NT2/D1 (cell line): ENCODE data around the gene PRICKLE2.

Source experiments
- SUZ12 ChIP-seq: IDR thresholded peaks from 2 replicates; pipeline ENCODE4 v1.6.1; 2011; ENCODE audit not compliant: insufficient read length, insufficient read depth; ENCODE audit errors: extremely low read depth
- YY1 ChIP-seq: IDR thresholded peaks from 2 replicates; pipeline ENCODE4 v1.6.1; 2011; ENCODE audit not compliant: insufficient read length, insufficient read depth

DNA sequence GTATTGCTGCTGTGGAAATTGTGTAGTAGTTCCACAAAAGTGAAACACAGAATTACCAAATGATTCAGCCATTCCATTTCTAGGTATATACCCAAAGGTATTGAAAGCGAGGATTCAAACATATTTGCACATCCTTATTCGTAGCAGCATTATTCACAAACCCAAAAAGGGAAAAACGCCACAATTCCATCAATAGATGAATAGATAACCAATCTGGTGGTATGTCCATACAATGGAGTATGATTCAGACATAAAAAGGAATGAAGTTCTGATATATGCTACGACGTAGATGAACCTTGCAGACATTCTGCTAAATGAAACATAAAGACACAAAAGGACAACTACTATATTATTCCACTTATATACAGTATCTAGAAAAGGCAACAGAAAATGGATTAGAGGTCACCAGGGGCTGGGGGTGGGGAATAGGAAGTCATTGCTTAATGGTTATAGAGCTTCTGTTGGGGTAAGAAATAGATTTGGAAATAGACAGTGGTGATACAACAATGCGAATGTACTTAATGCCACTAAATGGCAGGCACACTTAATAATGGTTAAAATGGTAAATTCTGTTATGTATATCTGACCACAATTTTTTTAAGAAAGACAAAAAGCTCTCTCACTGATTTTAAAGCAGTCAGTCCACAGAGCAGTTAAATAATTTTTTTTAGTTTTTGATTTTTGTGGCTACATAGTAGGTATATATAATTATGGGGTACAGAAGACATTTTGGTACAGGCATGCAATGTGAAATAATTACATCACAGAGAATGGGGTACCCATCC, 150.2 kb downstream of the PRICKLE2 start:
- TF ChIP-seq SUZ12 (no peak), YY1 (no peak)
